Bronchial epithelial cell (primary cell): ENCODE data around the gene CX3CL1. TPM values are rescaled to one million over a fixed set of nuclear protein-coding genes. Genes with fewer than 3 reads are reported as not detected.

Source experiments
- DNase-seq: peaks from one replicate; pipeline ENCODE4 v3.0.0-alpha.2; 2010; ENCODE audit warnings: low read depth
- FAIRE-seq: peaks from 2 replicates; lab custom pipeline; 2011; peaks lifted over from hg19 to GRCh38; lab: Jason Lieb, UNC
- H3K27me3 ChIP-seq: 2 replicates; pipeline ENCODE4 v1.5.1; 2011; ENCODE audit warnings: low read length; ENCODE audit not compliant: control insufficient read depth, insufficient read depth
- H3K36me3 ChIP-seq: 2 replicates; pipeline ENCODE4 v1.5.1; 2011; ENCODE audit warnings: low read length; ENCODE audit not compliant: control insufficient read depth, insufficient read depth
- H3K4me3 ChIP-seq: 2 replicates; pipeline ENCODE4 v1.5.1; 2011; ENCODE audit warnings: mild to moderate bottlenecking, low read depth, low read length, control low read depth
- total RNA-seq: library from RNA; depleted of rRNA; stranded (reverse); fragments of >200 nt; gene quantifications from 2 replicates; pipeline ENCODE4 v1.2.1, GENCODE V29; 2014
- TF ChIP-seq, protein P1 (sequence below): IDR thresholded peaks from 2 replicates; pipeline ENCODE4 v1.5.1; 2011; ENCODE audit warnings: mild to moderate bottlenecking, moderate library complexity, low read length, control low read depth, inconsistent platforms; ENCODE audit not compliant: insufficient read depth, severe bottlenecking

Gene CX3CL1
- total RNA-seq, 1 donor from 2014 or later = not detected

GRCh38 chr16:57345021-57345420, 27.3 kb upstream of the CX3CL1 start:
- Histone ChIP-seq H3K4me3 (no peak overlapping the region), H3K27me3 (peaks cover 3% of the 10 kb centered on the region), H3K36me3 (no peaks in the 10 kb centered on the region)
- FAIRE-seq = no peak
- TF ChIP-seq, protein P1, sequence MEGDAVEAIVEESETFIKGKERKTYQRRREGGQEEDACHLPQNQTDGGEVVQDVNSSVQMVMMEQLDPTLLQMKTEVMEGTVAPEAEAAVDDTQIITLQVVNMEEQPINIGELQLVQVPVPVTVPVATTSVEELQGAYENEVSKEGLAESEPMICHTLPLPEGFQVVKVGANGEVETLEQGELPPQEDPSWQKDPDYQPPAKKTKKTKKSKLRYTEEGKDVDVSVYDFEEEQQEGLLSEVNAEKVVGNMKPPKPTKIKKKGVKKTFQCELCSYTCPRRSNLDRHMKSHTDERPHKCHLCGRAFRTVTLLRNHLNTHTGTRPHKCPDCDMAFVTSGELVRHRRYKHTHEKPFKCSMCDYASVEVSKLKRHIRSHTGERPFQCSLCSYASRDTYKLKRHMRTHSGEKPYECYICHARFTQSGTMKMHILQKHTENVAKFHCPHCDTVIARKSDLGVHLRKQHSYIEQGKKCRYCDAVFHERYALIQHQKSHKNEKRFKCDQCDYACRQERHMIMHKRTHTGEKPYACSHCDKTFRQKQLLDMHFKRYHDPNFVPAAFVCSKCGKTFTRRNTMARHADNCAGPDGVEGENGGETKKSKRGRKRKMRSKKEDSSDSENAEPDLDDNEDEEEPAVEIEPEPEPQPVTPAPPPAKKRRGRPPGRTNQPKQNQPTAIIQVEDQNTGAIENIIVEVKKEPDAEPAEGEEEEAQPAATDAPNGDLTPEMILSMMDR = no peak
- DNase-seq = peak; percentile 76

DNA sequence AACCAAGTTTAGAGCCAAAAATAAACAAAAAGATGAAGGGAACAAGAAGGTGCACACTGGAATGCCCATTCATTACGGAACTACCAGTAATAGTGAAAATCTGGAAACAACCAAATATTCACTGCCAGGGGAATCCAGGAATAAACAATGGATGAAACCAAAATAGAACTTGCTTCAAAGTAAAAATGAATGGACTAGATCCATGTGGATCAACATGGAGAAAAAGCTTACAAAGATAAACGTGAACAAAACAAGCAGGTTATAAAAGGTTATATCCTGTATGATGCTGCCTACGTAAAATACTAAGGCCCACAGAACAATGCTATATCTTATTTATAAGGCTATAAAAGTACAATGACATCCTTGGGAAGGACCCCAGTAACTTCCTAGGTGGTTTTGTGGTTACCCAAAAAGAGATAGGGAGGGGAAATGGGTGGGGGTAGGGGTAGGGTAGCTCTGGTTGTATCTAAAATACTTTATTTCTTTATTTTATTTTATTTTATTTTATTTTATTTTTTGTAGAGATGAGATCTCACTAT, 26.6 kb upstream of the CX3CL1 start:
- DNase-seq = no peak
- H3K27me3 ChIP-seq = peaks cover 3% of the 10 kb centered on the region
- TF ChIP-seq, protein P1 = no peak
- H3K36me3 ChIP-seq = no peaks in the 10 kb centered on the region
- no peak for FAIRE-seq
- H3K4me3 ChIP-seq = no peak overlapping the region

DNA sequence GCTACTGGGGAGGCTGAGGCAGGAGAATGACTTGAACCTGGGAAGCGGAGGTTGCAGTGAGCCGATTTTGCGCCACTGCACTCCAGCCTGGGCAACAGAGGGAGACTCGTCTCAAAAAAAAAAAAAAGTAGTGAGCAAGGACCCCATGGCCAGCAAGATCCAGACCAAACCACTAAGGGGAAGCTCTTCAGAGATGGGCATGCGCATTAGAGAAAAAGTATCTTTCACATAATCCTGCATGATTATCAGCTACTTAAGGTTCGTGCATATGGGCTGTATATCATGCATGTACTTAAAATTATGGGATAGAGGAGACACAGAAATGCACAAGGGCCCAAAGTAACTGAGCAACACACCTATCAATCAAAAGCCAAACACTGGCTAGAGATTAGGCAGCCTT, 24.4 kb upstream of the CX3CL1 start:
- FAIRE-seq (peak; percentile 23), DNase-seq (no peak)
- peaks cover 3% of the 10 kb centered on the region for H3K27me3 ChIP-seq
- no peaks in the 10 kb centered on the region for H3K36me3 ChIP-seq
- H3K4me3 ChIP-seq = no peak overlapping the region
- TF ChIP-seq, protein P1 = no peak

GRCh38 chr16:57348327-57348726, 24.0 kb upstream of the CX3CL1 start:
- no peak for FAIRE-seq

GRCh38 chr16:57349212-57350031, 22.9 kb upstream of the CX3CL1 start:
- Histone ChIP-seq H3K4me3 (no peak overlapping the region), H3K27me3 (peaks cover 3% of the 10 kb centered on the region), H3K36me3 (no peaks in the 10 kb centered on the region)
- no peak for FAIRE-seq
- no peak for DNase-seq
- TF ChIP-seq, protein P1 = no peak

More at GRCh38 chr16:57348327-57348726, 24.0 kb upstream of the CX3CL1 start:
- Histone ChIP-seq H3K27me3 (peaks cover 3% of the 10 kb centered on the region), H3K36me3 (no peaks in the 10 kb centered on the region), H3K4me3 (no peak overlapping the region)
- DNase-seq = no peak
- TF ChIP-seq, protein P1 = no peak
